ENCODE measurements around the gene TACC2.

GRCh38 chr10:122123186-122123585 lies 134.2 kb downstream of the TACC2 start:
- TF ChIP-seq CTCF (IDR thresholded peaks at IDR 0.05; ENCODE audit: borderline replicate concordance, extremely low read depth, low read length, poor library complexity, severe bottlenecking): no peak
- TF ChIP-seq EZH2 (IDR thresholded peaks at IDR 0.05; ENCODE audit: borderline replicate concordance, low read depth, low read length, severe bottlenecking): no peak

Measured in DND-41 (cell line).